GM23338 (cell line): ENCODE data around the gene KCNQ5. TPM values are rescaled to one million over a fixed set of nuclear protein-coding genes. Genes with fewer than 3 reads are reported as not detected.

Experiments
- ATAC-seq: fragments of 200-7000 bp; cut with Tn5 transposase; 3 replicates; pipeline ENCODE4 v1.9.1; 2020
- DNase-seq: peaks from one replicate; pipeline ENCODE4 v3.0.0-alpha.2; 2015; ENCODE audit warnings: low spot score
- H2AFZ ChIP-seq: fragments of 200-600 bp; sonication (generic); 2 replicates; pipeline ENCODE4 v1.8.0; 2016; ENCODE audit warnings: antibody characterized with exemption, mild to moderate bottlenecking, moderate library complexity
- H3F3A ChIP-seq: fragments of 200-600 bp; sonication (generic); replicated peaks from 2 replicates; pipeline ENCODE4 v1.8.0; 2017; ENCODE audit warnings: antibody characterized with exemption, mixed run types, low read depth
- H3K27ac ChIP-seq: fragments of 200-600 bp; sonication (generic); 2 replicates; pipeline ENCODE4 v1.6.1; 2016; ENCODE audit warnings: low read depth
- H3K27me3 ChIP-seq: fragments of 200-600 bp; sonication (generic); 2 replicates; pipeline ENCODE4 v1.8.0; 2016; ENCODE audit warnings: mild to moderate bottlenecking, mixed run types, moderate library complexity; ENCODE audit not compliant: insufficient read depth
- H3K36me3 ChIP-seq: fragments of 200-600 bp; sonication (generic); 2 replicates; pipeline ENCODE4 v1.8.0; 2016; ENCODE audit warnings: mild to moderate bottlenecking; ENCODE audit not compliant: insufficient read depth
- H3K4me1 ChIP-seq: fragments of 200-600 bp; sonication (generic); 2 replicates; pipeline ENCODE4 v1.8.0; 2016; ENCODE audit warnings: mild to moderate bottlenecking, moderate library complexity; ENCODE audit not compliant: insufficient read depth
- H3K4me2 ChIP-seq: fragments of 200-600 bp; sonication (generic); 2 replicates; pipeline ENCODE4 v1.7.1; 2017; ENCODE audit warnings: mixed run types
- H3K4me3 ChIP-seq: fragments of 200-600 bp; sonication (generic); 2 replicates; pipeline ENCODE4 v1.6.1; 2016; ENCODE audit warnings: mixed run types
- H3K79me2 ChIP-seq: fragments of 200-600 bp; sonication (generic); replicated peaks from 2 replicates; pipeline ENCODE4 v1.8.0; 2017; ENCODE audit warnings: mild to moderate bottlenecking; ENCODE audit not compliant: insufficient read depth
- H3K9me2 ChIP-seq: fragments of 200-600 bp; sonication (generic); 2 replicates; pipeline ENCODE4 v1.8.0; 2017; ENCODE audit not compliant: insufficient read depth
- H4K20me1 ChIP-seq: fragments of 200-600 bp; sonication (generic); replicated peaks from 2 replicates; pipeline ENCODE4 v1.8.0; 2017; ENCODE audit warnings: mild to moderate bottlenecking; ENCODE audit not compliant: insufficient read depth
- H3K27ac Mint-ChIP-seq: 2 replicates; pipeline ENCODE4 v1.8.0; 2020; ENCODE audit warnings: inconsistent platforms, mild to moderate bottlenecking, moderate library complexity, mixed read lengths
- H3K27me3 Mint-ChIP-seq: 3 replicates; pipeline ENCODE4 v1.8.0; 2022; ENCODE audit warnings: low read depth, mild to moderate bottlenecking, moderate library complexity, mixed read lengths, inconsistent platforms; ENCODE audit not compliant: insufficient read depth, poor library complexity
- H3K36me3 Mint-ChIP-seq: 3 replicates; pipeline ENCODE4 v1.8.0; 2021; ENCODE audit warnings: low read depth, mild to moderate bottlenecking, inconsistent platforms, moderate library complexity, mixed read lengths
- H3K4me1 Mint-ChIP-seq: 3 replicates; pipeline ENCODE4 v1.8.0; 2020; ENCODE audit warnings: mild to moderate bottlenecking, inconsistent platforms, mixed read lengths
- H3K4me3 Mint-ChIP-seq: 3 replicates; pipeline ENCODE4 v1.8.0; 2021; ENCODE audit warnings: moderate library complexity, mild to moderate bottlenecking, inconsistent platforms, mixed read lengths
- H3K9me3 Mint-ChIP-seq: 3 replicates; pipeline ENCODE4 v1.8.0; 2020; ENCODE audit warnings: moderate library complexity, mild to moderate bottlenecking, inconsistent platforms, mixed read lengths
- CREB1 ChIP-seq: fragments of 250-450 bp; sonication (Bioruptor Pico); IDR thresholded peaks from 2 replicates; pipeline ENCODE4 v1.5.0; 2020; ENCODE audit warnings: low read depth, mild to moderate bottlenecking, moderate library complexity
- CTCF ChIP-seq, 2 experiments: fragments of 200-600 bp in 1 of 2; sonication (generic) in 1 of 2; conservative IDR thresholded peaks; 2 replicates each; pipeline versions ENCODE4 v1.5.1 to v1.6.1; 2016 to 2017; ENCODE audit warnings: antibody characterized with exemption in 2 of 2, low read depth in 2 of 2, mild to moderate bottlenecking in 2 of 2, moderate library complexity in 1 of 2
- ETS1 ChIP-seq: IDR thresholded peaks from 2 replicates; pipeline ENCODE4 v1.6.1; 2016; ENCODE audit warnings: antibody characterized with exemption
- EZH2 ChIP-seq: fragments of 200-600 bp; sonication (generic); IDR thresholded peaks from one replicate; pipeline ENCODE4 v1.8.0; 2017; ENCODE audit warnings: antibody characterized with exemption, mild to moderate bottlenecking, low read depth; ENCODE audit not compliant: unreplicated experiment
- EZH2phosphoT487 ChIP-seq: fragments of 200-600 bp; sonication (generic); IDR thresholded peaks from one replicate; pipeline ENCODE4 v1.8.1; 2018; ENCODE audit warnings: antibody characterized with exemption; ENCODE audit not compliant: unreplicated experiment
- NANOG ChIP-seq: IDR thresholded peaks from 2 replicates; pipeline ENCODE4 v1.6.1; 2016; ENCODE audit warnings: antibody characterized with exemption, borderline replicate concordance
- POLR2AphosphoS5 ChIP-seq: IDR thresholded peaks from 2 replicates; pipeline ENCODE4 v1.6.1; 2016; ENCODE audit warnings: antibody characterized with exemption, low read depth
- STAT1 ChIP-seq: IDR thresholded peaks from one replicate; pipeline ENCODE4 v1.6.1; 2016; ENCODE audit warnings: antibody characterized with exemption; ENCODE audit not compliant: unreplicated experiment
- ZNF114 ChIP-seq: fragments of 250-450 bp; sonication (Bioruptor Pico); IDR thresholded peaks from 2 replicates; pipeline ENCODE4 v1.5.0; 2020; ENCODE audit warnings: mild to moderate bottlenecking, moderate library complexity
- ZNF331 ChIP-seq: fragments of 250-450 bp; sonication (Bioruptor Pico); IDR thresholded peaks from 2 replicates; pipeline ENCODE4 v1.5.0; 2020; ENCODE audit warnings: low read depth, mild to moderate bottlenecking, moderate library complexity
- polyA plus RNA-seq: library from polyadenylated mRNA; unstranded; fragments of >200 nt; fragmentation: Nextera tagmentation; extraction: Ambion mirVana; gene quantifications from 2 replicates; pipeline ENCODE4 v1.2.1, GENCODE V29; 2016
- total RNA-seq: library from RNA; depleted of rRNA; stranded (reverse); fragments of >200 nt; shearing (Covaris generic); gene quantifications from 2 replicates; pipeline ENCODE4 v1.2.3, GENCODE V29; 2014

The KCNQ5 gene
- total and polyA plus RNA-seq, 2 experiments from 2014 or later: 0.68 to 0.87 TPM

GRCh38 chr6:72792692-72793091 is 170.8 kb downstream of the KCNQ5 start:
- Histone ChIP-seq H3K4me3 (no peak overlapping the region), H3F3A (no peaks in the 10 kb centered on the region), H3K79me2 (no peaks in the 10 kb centered on the region), H3K4me1 (no peaks in the 10 kb centered on the region), H4K20me1 (no peaks in the 10 kb centered on the region), H2AFZ (no peak overlapping the region), H3K27ac (no peak overlapping the region), H3K4me2 (no peak overlapping the region), H3K9me2 (no peaks in the 10 kb centered on the region), H3K36me3 (no peaks in the 10 kb centered on the region), H3K27me3 (no peaks in the 10 kb centered on the region)
- no peaks in the 10 kb centered on the region for H3K36me3 Mint-ChIP-seq
- no peaks in the 10 kb centered on the region for H3K27me3 Mint-ChIP-seq
- H3K27ac Mint-ChIP-seq: no peak overlapping the region
- TF ChIP-seq EZH2phosphoT487: no peak
- no peak for TF ChIP-seq STAT1
- no peak for TF ChIP-seq NANOG
- no peak for TF ChIP-seq ZNF114 (CRISPR knock-in tag)
- no peak for TF ChIP-seq ETS1
- TF ChIP-seq ZNF331 (CRISPR knock-in tag): no peak
- peaks cover 3% of the 10 kb centered on the region; the same call in 2 of the 3 replicates for H3K4me1 Mint-ChIP-seq
- no peaks in the 10 kb centered on the region for H3K9me3 Mint-ChIP-seq
- DNase-seq (no peak), ATAC-seq (no peak)
- H3K4me3 Mint-ChIP-seq: no peak overlapping the region

- Mint-ChIP-seq H3K36me3 (no peaks in the 10 kb centered on the region), H3K9me3 (no peaks in the 10 kb centered on the region), H3K27me3 (no peaks in the 10 kb centered on the region), H3K4me3 (no peak overlapping the region), H3K4me1 (no peaks in the 10 kb centered on the region), H3K27ac (no peak overlapping the region)
- ATAC-seq (no peak), DNase-seq (no peak)
- no peak overlapping the region for H3K4me2 ChIP-seq
- H3K36me3 ChIP-seq: no peaks in the 10 kb centered on the region
- H3K4me1 ChIP-seq: peaks cover 5% of the 10 kb centered on the region; the same call in 1 of the 2 replicates
- H3K4me3 ChIP-seq: no peak overlapping the region
- no peaks in the 10 kb centered on the region for H3K79me2 ChIP-seq
- H3K9me2 ChIP-seq: no peaks in the 10 kb centered on the region
- H3K27me3 ChIP-seq: no peaks in the 10 kb centered on the region
- H2AFZ ChIP-seq: no peak overlapping the region
- no peaks in the 10 kb centered on the region for H3F3A ChIP-seq
- no peak overlapping the region for H3K27ac ChIP-seq
- H4K20me1 ChIP-seq: no peaks in the 10 kb centered on the region
- TF ChIP-seq ZNF331 (CRISPR knock-in tag) (no peak), EZH2 (no peak), NANOG (no peak), STAT1 (no peak), POLR2AphosphoS5 (no peak), CTCF (conservative IDR thresholded peaks at IDR 0.05; ENCODE audit: low read depth in 2 of 2) (no peak), CREB1 (no peak), ETS1 (no peak), EZH2phosphoT487 (no peak)
Measured at GRCh38 chr6:72793641-72794395, 172.0 kb downstream of the KCNQ5 start.
